ENCODE data around the gene CAPZB. TPM values are rescaled to one million over a fixed set of nuclear protein-coding genes. Genes with fewer than 3 reads are reported as not detected.

The CAPZB gene
- total and polyA plus RNA-seq, 7 donors: 128 to 454 (median 214) TPM

GRCh38 chr1:19333587-19334354 is 151.6 kb downstream of the CAPZB start:
- intact Hi-C loops (cut with DNase I): no loop called here
- H3K4me1 ChIP-seq: no peaks in the 10 kb centered on the region
- no peaks in the 10 kb centered on the region for H3K9me3 ChIP-seq
- TF ChIP-seq POLR2AphosphoS5 (IDR thresholded peaks at IDR 0.05) (no peak), EP300 (IDR thresholded peaks at IDR 0.05) (no peak), POLR2A (IDR thresholded peaks at IDR 0.05) (no peak), CTCF (IDR thresholded peaks at IDR 0.05) (no peak)
- DNase-seq: no peak
- 82 to 84% methylated on average over 9 of the region's 9 CpGs for WGBS, 2 donors
- no peaks in the 10 kb centered on the region for H3K27me3 ChIP-seq
- H3K27ac ChIP-seq: no peak overlapping the region
- peaks cover under 1 to 38% (median 9%) of the 10 kb centered on the region in 4 donors for H3K36me3 ChIP-seq
- H3K4me3 ChIP-seq: no peak overlapping the region

GRCh38 chr1:19332832-19333231 is 152.5 kb downstream of the CAPZB start:
- DNase-seq: no peak
- H3K36me3 ChIP-seq: peaks cover 0 to 38% (median 13%) of the 10 kb centered on the region in 4 donors
- H3K27ac ChIP-seq: no peak overlapping the region
- no peak overlapping the region for H3K4me3 ChIP-seq
- WGBS, 2 donors: 92 to 97% methylated on average over 12 of the region's 12 CpGs
- H3K27me3 ChIP-seq: no peaks in the 10 kb centered on the region
- intact Hi-C loops (cut with DNase I): no loop called here
- no peaks in the 10 kb centered on the region for H3K9me3 ChIP-seq
- no peak for TF ChIP-seq POLR2A (IDR thresholded peaks at IDR 0.05)
- peak in 2 of 4 donors; percentile 27 to 33 for TF ChIP-seq POLR2AphosphoS5 (IDR thresholded peaks at IDR 0.05)
- H3K4me1 ChIP-seq: no peaks in the 10 kb centered on the region

- intact Hi-C loops (cut with DNase I): no loop called here
- no peak for DNase-seq
- 90 to 94% methylated on average over 13 of the region's 13 CpGs for WGBS, 2 donors
- Histone ChIP-seq H3K9me3 (no peaks in the 10 kb centered on the region), H3K4me1 (no peaks in the 10 kb centered on the region), H3K27ac (no peak overlapping the region), H3K27me3 (no peaks in the 10 kb centered on the region), H3K36me3 (peaks cover 5 to 53% (median 22%) of the 10 kb centered on the region in 4 donors), H3K4me3 (no peak overlapping the region)
- TF ChIP-seq CTCF (IDR thresholded peaks at IDR 0.05) (no peak), POLR2A (IDR thresholded peaks at IDR 0.05) (no peak), POLR2AphosphoS5 (IDR thresholded peaks at IDR 0.05) (peak in 2 of 4 donors; percentile 14 to 41)
Observed at GRCh38 chr1:19331262-19331878, 154.0 kb downstream of the CAPZB start.

GRCh38 chr1:19330449-19331135 is 154.7 kb downstream of the CAPZB start:
- H3K27ac ChIP-seq: no peak overlapping the region
- 83 to 90% methylated on average over 14 of the region's 14 CpGs for WGBS, 2 donors
- no peaks in the 10 kb centered on the region for H3K9me3 ChIP-seq
- H3K4me3 ChIP-seq: no peak overlapping the region
- peaks cover 9 to 61% (median 26%) of the 10 kb centered on the region in 4 donors for H3K36me3 ChIP-seq
- H3K27me3 ChIP-seq: no peaks in the 10 kb centered on the region
- no peak for DNase-seq
- TF ChIP-seq POLR2A (IDR thresholded peaks at IDR 0.05): no peak
- no peak for TF ChIP-seq CTCF (IDR thresholded peaks at IDR 0.05)
- TF ChIP-seq EP300 (IDR thresholded peaks at IDR 0.05): no peak
- TF ChIP-seq POLR2AphosphoS5 (IDR thresholded peaks at IDR 0.05): no peak
- H3K4me1 ChIP-seq: no peaks in the 10 kb centered on the region
- intact Hi-C loops (cut with DNase I): no loop called here

- intact Hi-C loops (cut with DNase I): no loop called here
- DNase-seq: no peak
- H3K9me3 ChIP-seq: no peaks in the 10 kb centered on the region
- H3K27ac ChIP-seq: no peak overlapping the region
- TF ChIP-seq POLR2A (IDR thresholded peaks at IDR 0.05): no peak
- no peak for TF ChIP-seq EP300 (IDR thresholded peaks at IDR 0.05)
- TF ChIP-seq CTCF (IDR thresholded peaks at IDR 0.05): no peak
- no peak for TF ChIP-seq POLR2AphosphoS5 (IDR thresholded peaks at IDR 0.05)
- H3K36me3 ChIP-seq: peaks cover 17 to 71% (median 33%) of the 10 kb centered on the region in 4 donors
- no peaks in the 10 kb centered on the region for H3K4me1 ChIP-seq
- H3K27me3 ChIP-seq: no peaks in the 10 kb centered on the region
- no peak overlapping the region for H3K4me3 ChIP-seq
- WGBS, 2 donors: 95% methylated on average over 5 of the region's 5 CpGs
Observed at GRCh38 chr1:19329611-19330010, 155.7 kb downstream of the CAPZB start.

Data from sigmoid colon (tissue), 7 donors.